C4-2B (cell line): Measurements from ENCODE around the gene FBXO8.

ENCODE experiments used
- H3K27ac ChIP-seq: fragments of 450-650 bp; 2 replicates; pipeline ENCODE4 v1.5.1; 2017
- CTCF ChIP-seq: fragments of 450-650 bp; conservative IDR thresholded peaks from 2 replicates; pipeline ENCODE4 v1.5.1; 2017; ENCODE audit warnings: mild to moderate bottlenecking
- ZFX ChIP-seq: fragments of 450-650 bp; IDR thresholded peaks from 2 replicates; pipeline ENCODE4 v1.6.1; 2017

FBXO8 gene

GRCh38 chr4:174248407-174248806 lies 35.1 kb downstream of the FBXO8 start:
- TF ChIP-seq CTCF = no peak
- no peak for TF ChIP-seq ZFX
- H3K27ac ChIP-seq = no peak overlapping the region

GRCh38 chr4:174245714-174246113 lies 37.8 kb downstream of the FBXO8 start:
- no peak overlapping the region for H3K27ac ChIP-seq
- TF ChIP-seq ZFX (no peak), CTCF (no peak)

- no peak overlapping the region for H3K27ac ChIP-seq
- TF ChIP-seq ZFX (no peak), CTCF (no peak)
Measured at GRCh38 chr4:174244441-174244840, 39.0 kb downstream of the FBXO8 start.

GRCh38 chr4:174241162-174241561 lies 42.3 kb downstream of the FBXO8 start:
- no peak overlapping the region for H3K27ac ChIP-seq
- TF ChIP-seq ZFX = no peak
- no peak for TF ChIP-seq CTCF

- TF ChIP-seq CTCF = no peak
- no peak for TF ChIP-seq ZFX
- H3K27ac ChIP-seq = no peak overlapping the region
Measured at GRCh38 chr4:174236359-174236758, 47.1 kb downstream of the FBXO8 start.

- TF ChIP-seq ZFX (no peak), CTCF (no peak)
- no peak overlapping the region for H3K27ac ChIP-seq
Measured at GRCh38 chr4:174230680-174231079, 52.8 kb downstream of the FBXO8 start.

GRCh38 chr4:174230148-174230547 lies 53.3 kb downstream of the FBXO8 start:
- H3K27ac ChIP-seq = no peak overlapping the region
- no peak for TF ChIP-seq ZFX
- TF ChIP-seq CTCF = no peak
